Gastroesophageal sphincter (tissue), 3 donors: ENCODE results near the gene ERVW-1.
"Not testable (repeated sequence)": the region's sequence is repeated elsewhere in the genome, so short reads cannot be mapped to it uniquely, and the experiment has no call there.

Experiments
- CTCF ChIP-seq, 4 experiments: fragments of 200-600 bp in 2 of 4; fragments of 450-650 bp in 2 of 4; sonication (generic) in 1 of 4; IDR thresholded peaks; one replicate each; pipeline ENCODE4 v1.5.1; 2017 to 2019; ENCODE audit warnings: antibody characterized with exemption in 4 of 4, mild to moderate bottlenecking in 2 of 4, moderate library complexity in 2 of 4
- POLR2A ChIP-seq, 2 donors: fragments of 450-650 bp; IDR thresholded peaks; one replicate each; pipeline ENCODE4 v1.6.1; 2017; ENCODE audit warnings: antibody characterized with exemption in 2 of 2, mild to moderate bottlenecking in 2 of 2, moderate library complexity in 1 of 2
- POLR2AphosphoS5 ChIP-seq: sonication (generic); formaldehyde crosslinking; IDR thresholded peaks from one replicate; pipeline ENCODE4 v1.6.1; 2017; ENCODE audit warnings: antibody characterized with exemption

DNA sequence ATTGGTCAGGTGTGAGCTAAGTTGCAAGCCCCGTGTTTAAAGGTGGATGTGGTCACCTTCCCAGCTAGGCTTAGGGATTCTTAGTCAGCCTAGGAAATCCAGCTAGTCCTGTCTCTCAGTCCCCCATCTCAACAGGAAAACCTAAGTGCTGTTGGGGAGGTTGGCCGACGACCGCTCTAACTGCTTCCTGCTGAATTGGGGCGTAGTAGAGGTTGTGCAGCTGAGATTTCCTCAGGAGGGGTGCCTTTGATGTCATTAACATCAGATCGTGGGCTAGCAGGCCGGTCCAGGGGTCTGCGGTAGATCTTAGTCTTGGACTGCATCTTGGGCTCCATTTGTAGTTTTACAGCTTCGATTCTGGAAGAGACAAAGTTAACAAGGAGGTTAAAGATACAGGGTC lies 9.2 kb downstream of the ERVW-1 start:
- TF ChIP-seq POLR2A (IDR thresholded peaks at IDR 0.05); POLR2AphosphoS5; CTCF (IDR thresholded peaks at IDR 0.05): not testable (repeated sequence)
